ENCODE data around the gene PRR33.
"Not testable (repeated sequence)": the region's sequence is repeated elsewhere in the genome, so short reads cannot be mapped to it uniquely, and the experiment has no call there.

PRR33 gene

DNA sequence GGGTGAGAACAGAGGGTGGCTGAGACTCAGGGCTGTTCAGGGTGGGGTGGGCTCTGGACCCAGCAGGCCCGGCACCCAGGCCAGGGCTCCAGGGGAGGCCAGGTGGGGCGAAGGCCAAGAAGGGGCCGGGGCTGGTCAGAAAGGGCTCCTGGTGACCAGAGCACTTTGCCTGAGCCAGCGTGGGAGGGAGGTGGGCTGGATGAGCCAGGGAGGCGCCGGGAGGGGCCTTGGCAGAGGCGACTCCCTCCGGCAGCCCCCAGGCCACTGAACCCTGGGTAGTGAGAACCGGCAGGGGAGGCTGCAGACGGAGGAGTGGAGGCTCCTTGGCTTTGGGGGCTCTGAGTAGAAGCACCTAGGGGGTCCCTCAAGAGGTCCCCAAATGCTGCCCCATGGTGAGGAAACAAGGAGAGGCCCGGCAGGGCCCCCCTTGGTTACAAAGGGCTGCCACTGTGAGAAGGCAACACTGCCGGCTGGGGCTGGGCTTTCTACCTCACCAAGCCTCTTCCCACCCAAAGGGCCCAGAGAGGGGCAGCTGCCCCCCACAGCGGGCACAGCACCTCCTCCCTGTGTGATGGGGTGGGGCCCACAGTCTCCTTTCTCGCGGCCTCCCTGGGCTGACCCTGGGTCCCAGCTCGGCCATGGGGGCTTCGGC lies 17.1 kb downstream of the PRR33 start:
- not testable (repeated sequence) for DNase-seq

DNA sequence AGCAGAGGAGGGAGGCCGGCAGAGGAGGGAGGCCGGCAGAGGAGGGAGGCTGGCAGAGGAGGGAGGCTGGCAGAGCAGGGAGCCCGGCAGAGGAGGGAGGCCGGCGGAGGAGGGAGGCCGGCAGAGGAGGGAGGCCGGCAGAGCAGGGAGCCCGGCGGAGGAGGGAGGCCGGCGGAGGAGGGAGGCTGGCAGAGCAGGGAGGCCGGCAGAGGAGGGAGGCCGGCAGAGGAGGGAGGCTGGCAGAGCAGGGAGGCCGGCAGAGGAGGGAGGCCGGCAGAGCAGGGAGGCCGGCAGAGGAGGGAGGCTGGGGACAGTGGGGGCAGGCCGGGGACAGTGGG lies 17.9 kb downstream of the PRR33 start:
- not testable (repeated sequence) for DNase-seq

DNA sequence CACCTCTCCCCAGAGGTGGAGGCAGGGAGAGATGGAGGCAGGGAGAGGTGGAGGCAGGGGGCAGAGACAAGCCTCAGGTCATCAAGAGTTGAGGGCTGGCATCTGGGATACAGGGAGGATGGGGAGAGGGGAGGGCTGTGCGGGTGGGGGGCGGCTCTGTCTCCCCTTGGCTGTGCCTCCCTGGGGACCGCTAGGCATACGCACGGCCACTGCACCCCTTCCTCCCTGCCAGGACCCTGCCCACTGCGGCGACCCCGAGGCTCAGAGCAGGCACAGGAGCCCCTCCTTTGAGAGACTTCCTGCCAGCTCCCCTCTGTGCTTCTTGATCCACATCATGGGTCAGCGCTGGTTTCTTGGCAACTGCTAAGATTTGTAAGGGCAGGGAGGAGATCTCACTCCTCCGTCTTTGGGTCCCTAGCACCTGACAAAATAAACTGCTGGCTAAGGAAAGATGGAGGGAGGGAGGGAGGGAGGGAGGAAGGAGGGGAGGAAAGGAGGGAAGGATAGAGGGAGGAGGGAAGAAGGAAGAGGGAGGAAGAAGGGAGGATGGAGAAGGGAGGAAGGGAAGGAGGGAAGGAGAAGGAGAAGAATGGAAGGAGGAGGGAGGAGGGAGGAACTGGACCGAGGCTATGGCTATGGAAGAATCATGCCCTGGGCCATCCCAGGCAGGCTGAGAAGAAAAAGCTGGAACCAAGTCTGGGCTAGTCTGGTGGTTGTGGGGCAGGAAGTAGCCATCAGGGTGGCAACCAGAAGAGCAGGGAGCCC lies 18.5 kb downstream of the PRR33 start:
- DNase-seq, result no peak

DNA sequence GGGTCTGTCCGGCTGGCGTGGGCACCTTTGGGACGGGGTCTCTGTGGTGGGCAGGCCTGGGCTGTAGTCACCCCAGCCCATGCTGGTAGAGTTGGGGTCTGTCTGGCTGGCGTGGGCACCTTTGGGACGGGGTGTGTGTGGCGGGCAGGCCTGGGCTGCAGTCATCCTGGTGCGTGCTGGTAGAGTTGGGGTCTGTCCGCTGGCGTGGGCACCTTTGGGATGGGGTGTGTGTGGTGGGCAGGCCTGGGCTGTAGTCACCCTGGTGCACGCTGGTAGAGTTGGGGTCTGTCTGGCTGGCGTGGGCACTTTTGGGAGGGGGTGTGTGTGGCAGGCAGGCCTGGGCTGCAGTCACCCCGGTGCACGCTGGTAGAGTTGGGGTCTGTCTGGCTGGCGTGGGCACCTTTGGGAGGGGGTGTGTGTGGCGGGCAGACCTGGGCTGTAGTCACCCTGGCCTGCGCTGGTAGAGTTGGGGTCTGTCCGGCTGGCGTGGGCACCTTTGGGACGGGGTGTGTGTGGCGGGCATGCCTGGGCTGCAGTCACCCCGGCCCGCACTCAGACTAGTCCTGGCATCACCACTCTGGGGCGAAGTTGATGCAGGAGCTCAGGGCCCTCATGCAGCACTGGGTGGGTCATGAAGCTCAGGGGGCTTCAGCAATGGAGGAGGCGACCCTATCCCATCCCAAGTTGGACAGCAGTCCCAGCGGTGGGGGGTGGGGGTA lies 19.3 kb downstream of the PRR33 start:
- DNase-seq, result no peak

DNA sequence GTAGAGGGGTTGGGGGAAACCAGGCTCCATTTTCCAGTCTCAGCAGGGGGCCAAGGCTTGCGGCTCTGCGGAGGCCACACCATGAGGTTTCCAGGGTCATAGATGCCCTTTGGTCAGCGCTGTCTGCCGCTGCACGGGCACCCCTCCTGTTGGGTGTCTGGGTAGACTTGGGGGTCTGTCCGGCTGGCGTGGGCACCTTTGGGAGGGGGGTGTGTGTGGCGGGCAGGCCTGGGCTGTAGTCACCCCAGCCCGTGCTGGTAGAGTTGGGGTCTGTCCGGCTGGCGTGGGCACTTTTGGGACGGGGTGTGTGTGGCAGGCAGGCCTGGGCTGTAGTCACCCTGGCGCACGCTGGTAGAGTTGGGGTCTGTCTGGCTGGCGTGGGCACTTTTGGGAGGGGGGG lies 20.2 kb downstream of the PRR33 start:
- no peak for DNase-seq

DNA sequence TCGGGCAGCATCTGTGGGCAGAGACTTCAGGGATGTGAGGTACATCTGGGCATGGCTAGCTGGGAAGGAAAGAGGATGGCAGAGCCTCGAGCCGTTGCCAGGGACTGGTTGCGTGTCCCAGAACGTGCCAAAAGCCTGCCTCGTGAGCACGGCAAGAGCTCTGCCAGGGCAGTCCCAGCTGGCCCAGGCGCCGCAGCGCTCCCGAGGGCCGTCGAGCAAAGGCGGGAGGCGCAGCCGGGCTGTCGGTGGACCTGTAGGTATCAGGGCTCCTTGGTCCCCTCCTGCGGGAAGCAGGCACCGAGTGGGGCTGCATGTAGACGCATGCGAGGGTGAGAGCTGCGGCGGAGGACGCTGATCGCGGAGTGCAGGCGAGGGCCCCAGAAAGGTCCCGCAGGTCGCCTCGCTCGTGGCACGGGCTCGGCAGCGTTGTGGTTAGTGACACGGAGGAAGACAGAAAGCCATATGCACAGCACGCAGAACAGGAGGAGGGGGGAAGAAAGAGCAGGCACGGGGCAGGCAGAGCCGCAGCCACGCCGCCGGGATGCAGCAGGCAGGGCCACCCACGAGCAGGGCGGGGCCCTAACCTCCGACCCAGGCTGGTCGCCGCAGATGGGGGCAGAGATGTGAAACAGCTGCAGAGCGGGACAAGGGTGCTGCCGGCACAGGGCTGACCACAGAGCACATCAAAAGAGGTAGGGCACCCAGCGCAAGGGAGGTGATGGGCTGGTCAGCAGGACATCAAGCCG lies 20.8 kb downstream of the PRR33 start:
- DNase-seq, result no peak

DNA sequence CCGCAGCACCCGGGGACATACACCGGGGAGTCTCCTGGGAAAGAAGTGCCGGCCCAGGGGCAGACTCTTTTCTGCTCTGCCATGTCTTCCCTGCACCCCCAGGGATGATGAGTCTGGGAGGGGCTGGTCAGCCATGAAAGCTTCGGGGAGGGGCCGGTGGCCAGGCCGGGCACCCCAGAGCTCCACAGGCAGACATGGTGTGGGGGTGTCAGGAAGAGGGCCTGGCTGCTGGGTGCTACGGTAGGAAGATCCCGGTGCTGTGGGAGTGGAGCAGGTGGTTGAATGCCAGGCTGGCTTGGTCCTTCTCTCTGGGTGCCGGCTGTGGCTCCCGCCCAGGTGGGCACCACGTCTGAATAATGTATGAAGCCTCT lies 21.4 kb downstream of the PRR33 start:
- no peak for DNase-seq

DNA sequence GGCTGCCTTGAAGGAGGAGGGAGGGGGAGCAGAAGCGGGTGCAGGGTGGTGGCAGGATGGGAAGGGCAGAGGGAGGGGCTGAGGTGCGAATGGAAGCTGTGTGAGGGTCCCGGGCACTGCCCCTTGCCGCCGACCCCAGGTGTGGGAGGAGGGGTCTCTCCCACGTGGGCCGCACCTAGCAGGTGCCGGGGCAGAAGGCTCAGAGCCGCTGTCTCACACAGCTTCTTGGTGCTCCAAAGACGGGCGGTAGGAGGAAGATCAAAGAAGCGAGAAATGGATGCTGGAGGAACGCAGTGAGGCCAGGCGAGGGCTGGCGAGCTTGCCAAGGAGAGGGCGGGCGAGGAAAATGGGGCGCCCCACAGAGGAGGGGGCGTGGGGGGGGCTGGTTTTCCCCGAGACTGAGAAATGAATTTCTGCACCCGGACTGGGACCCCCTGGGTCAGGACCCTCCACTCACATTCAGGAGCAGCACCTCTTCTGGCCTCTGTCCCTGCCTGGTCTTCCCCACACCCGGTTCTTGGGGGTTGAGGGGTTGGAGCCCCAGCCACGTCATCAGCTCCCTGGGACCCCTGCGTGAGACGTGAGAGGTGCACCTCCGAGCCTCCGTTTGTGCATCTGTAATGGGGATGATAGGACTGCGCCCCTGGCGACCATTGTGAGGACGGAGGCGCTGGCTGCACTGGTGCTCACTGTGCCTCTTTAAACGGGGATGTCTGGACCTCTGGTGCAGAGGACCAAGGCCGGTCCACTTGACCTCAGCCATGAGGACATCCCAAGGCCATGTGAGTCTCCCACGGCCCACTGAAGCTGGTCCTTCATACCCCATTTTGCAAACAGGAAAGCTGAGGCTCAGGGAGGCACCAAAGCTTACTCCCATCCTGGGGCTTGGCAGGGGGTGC lies 22.0 kb downstream of the PRR33 start:
- DNase-seq, result no peak

DNA sequence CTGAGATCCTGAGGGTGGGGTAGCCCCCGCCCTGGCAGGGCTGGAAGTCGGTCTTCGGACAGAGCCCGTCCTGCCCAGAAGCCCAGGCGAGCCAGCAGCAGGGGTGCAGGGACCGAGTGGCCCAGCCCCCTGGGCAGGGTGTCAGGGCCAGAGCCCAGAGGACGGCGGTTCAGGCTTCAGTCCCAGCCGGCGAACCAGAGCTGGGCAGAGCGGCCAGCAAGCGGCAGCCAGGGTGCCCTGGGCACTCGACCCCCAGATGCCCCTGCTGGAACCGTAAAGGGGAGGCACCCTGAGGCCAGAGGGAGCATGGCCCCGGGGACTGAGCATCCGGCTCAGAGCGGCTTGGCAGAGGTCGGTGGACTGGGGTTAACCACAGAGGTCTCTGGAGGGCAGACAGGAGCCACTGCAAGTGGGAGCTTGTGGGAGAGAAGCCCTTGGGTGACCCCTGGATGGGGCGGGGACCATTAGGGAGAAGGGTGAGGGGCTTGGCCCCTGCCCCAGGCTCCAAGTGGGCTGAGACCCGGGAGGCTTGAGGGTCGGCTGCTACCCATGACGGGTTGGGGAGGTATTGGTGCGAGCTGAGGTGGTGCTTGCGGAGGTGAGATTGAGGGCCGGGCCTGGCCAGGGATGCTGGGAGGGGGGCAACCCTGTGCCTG lies 22.9 kb downstream of the PRR33 start:
- DNase-seq, result no peak

DNA sequence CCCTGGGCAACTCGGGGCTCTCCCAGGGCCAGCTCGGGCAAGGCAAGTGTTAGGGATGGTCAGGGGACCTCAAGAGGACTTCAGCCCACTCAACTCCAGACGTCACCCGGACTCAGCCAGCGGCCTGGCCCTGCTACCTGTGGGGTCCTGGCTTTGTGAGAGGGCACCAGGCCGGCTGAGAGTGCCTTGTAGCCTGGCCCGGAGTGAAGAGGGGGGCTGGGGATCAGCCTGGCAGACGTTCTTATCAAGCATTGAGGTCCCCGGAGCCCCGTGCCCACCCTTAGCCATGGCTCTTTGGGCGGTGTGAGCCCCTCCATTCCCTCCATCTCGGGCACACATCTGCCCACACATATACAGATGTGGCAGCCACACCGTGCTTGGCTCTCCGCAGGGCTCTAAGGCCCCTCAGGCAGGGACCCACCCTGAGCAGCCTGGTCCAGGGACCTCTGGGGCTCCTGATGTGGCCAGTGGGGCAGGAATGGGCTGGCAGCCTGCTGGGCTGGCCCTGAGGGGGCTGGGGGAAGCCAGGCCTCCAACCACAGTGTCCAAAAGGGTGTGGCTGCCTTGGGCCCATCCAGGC lies 23.5 kb downstream of the PRR33 start:
- DNase-seq, result no peak

DNA sequence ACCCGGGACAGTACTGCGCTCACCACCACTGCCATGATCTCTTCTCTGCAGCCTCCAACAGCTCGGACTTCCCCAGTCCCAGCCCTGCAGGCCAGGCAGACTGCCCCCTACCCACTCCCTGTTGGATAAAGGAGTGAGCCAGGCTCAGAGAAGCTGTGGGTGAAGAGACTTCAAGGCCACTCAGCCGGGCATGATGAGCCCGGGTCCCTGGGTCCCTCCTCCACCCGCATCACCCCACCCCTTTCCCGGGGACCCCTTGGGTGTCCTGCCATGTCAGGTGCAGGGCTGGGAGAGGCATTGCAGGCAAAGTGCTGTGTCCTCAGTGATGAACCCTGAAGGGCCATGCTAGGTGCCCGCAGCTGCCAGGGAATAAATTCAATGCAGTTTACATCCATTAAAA lies 24.3 kb downstream of the PRR33 start:
- no peak for DNase-seq

DNA sequence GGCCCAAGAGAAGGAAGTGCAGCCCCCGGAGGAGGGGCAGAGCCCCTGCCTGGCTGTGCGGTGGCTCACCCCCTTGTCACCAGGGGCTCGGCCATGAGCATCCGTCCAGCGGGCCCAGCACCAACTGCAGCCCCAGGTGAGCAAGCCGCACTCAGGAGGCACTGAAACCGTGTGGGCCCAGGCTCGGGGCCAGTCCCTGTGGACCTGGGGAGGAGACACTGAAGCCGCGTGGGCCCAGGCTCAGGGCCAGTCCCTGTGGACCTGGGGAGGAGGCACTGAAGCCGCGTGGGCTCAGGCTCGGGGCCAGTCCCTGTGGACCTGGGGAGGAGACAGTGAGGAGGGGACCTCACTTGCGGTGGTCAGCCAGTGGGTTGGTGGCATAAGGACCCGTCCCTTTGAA lies 24.9 kb downstream of the PRR33 start:
- DNase-seq, result no peak

DNA sequence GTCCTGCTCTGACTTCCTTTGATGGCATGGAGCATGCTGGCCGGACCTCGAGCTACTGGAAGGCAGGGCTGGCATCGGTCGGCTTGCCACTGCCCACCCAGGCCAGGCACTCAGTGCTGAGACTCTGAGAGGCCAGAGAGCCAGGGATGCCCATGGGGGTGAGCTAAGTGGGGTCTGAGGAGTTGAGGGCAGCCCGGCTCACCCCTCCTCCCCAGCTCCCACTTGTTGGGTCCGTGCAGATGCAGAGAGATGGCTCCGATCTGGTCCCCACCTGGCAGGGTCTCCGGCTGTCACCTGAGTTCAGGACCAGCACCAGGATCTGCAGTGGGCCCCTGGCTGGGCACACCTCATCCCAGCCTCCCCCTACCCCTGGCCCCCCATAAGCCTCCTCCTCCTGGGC lies 25.5 kb downstream of the PRR33 start:
- DNase-seq, result no peak

DNA sequence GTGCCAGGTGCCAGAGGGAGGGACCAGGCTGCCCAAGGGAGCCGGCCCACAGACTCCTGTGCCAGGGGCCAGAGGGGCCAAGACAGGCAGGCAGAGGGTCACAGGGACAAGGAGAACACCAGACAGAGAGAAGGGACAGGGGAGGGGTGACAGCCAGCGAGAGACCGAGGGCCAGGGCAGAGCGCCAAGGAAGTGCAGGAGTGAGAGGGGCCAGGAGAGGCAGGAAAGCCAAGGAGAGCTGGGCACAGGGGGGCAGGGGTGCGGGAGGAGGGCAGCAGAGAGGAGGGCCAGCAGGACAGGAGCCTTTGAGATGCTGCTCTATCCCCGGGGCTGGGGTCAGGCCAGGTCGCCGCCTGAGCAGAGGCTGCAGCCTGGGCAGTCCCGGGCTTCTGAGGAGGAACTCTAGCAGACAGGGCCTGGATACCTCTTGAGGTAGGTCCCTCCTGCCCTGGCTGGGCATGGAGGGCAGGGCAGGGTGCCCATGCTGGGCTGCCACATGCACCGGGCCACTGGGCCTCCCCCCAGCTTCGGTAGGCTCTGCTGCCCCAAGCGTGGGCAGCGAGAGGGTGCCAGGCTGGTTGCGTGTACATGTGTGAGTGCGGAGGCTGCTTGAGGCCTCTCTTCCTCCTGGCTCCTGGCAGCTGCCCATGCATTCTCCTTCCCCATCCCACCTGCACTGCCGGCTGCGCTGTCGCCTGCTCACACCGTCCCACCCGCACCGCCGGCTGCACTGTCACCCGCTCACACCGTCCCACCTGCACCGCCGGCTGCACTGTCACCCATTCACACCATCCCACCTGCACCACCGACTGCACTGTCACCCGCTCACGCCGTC lies 26.6 kb downstream of the PRR33 start:
- no peak for DNase-seq

DNA sequence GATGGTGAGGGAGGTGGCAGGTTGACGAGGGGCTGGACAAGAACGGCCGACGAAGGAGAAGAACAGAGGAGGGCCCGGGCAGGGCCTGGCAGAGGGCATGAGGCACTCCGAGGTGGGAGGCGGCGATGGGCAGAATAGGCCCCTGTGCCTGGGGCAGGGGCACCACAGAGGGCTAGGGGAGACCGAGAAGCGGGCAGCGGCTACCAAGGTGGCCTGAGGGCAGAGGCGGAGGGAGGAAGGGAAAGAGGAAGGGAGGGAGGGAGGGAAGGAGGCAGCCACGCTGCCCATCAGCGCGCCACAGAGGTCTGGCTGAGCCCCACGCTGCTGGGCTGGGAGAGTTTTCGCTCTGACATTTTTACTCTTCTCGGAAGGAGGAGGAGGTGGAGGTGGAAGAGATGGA lies 27.5 kb downstream of the PRR33 start:
- DNase-seq, result no peak

DNA sequence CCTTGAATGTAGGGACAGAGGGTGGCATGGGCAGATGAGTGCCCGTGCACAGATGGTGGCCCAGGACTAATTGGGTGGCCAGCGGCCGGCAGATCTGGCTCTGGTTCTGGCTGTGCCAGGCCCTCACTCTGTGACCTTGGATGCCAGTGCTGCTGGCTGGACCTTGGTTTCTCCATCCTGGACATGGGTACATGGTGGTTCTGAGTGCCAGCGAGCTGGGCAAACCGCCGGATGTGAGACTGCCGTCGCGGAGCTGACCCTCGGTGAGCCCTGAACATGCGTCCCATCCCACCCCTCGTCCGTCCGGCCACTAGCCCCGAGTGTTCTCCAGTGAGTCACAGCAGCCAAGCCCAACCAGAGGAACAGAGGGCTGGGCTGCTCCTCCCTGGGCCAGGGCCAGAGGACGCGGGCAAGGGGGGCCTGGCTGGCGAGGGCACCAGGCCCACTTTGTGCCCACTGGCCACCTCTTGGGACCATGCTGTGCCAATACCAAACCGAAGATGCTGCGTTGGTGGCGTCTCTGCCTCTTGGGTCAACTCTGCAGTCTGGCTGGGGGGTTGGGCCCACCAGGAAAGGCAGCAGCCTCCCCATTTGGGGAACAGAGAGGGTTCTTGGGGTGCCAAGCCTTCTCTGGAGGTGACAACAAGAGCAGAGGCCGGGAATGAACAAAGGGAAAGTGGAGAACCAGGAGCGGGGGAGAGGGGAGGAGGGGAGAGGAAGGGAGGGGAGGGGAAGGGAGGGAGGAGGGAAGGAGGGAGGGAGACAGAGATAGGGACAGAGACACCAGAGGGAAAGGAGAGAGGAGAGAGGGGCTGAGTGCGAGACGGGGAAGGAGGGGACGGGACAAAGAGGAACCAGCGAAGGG lies 28.1 kb downstream of the PRR33 start:
- no peak for DNase-seq

DNA sequence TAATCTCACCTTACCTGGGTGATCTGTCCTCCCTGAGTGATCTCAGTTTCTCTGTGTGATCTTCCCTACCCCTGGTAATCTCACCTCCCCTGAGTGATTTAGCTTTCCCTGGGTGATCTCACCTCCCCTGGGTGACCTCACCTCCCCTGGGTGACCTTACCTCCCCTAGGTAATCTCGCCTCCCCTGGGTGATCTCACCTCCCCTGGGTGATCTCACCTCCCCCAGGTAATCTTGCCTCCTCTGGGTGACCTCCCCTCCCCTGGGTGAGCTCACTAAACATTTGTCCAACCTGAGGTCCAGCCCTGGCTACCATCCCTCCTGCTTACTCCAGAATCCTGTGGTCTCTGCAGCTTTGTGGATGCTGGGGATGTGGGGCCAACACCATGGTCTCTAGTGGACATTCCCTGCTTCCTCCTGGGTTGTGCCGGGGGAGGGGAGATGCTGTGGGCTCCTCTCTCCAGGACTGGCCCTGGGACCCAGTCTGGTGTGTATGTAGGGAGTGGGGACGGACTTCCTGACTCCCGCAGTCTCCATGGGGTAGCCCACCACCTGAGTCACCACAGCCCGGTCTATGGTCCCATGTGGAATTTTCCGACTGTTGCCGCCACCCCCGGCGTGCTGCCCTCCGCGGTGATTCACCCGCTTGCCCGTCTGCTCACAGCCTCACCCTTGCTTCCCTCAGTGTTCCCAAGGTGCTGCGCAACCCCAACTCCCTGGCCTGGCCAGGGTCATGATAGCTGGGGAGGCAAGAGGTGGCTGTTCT lies 28.9 kb downstream of the PRR33 start:
- DNase-seq, result no peak
